ENCODE data around the gene NBAS.
"Not testable (repeated sequence)": the region's sequence is repeated elsewhere in the genome, so short reads cannot be mapped to it uniquely, and the experiment has no call there.

Gene NBAS

GRCh38 chr2:15354596-15355366 is 206.4 kb downstream of the NBAS start:
- DNase-seq = no peak

DNA sequence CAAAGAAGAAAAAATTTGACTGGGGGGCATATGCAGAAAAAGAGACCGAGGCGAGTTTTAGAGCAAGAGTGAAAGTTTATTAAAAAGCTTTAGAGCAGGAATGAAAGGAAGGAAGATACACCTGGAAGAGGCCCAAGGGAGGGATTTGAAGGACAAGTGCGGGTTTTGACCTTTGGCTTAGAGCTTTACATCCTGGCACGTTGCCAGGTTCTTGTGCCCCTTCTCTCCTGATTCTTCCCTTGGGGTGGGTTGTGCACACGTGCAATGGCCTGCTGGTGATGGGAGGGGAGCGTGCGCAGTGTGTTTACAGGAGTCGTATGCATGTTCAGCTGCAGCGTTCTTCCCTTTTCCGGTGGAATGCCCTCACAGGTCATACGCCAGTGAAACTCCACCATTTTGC is 208.8 kb downstream of the NBAS start:
- no peak for DNase-seq

- DNase-seq = no peak
Measured at GRCh38 chr2:15348636-15349035, 212.5 kb downstream of the NBAS start.

DNA sequence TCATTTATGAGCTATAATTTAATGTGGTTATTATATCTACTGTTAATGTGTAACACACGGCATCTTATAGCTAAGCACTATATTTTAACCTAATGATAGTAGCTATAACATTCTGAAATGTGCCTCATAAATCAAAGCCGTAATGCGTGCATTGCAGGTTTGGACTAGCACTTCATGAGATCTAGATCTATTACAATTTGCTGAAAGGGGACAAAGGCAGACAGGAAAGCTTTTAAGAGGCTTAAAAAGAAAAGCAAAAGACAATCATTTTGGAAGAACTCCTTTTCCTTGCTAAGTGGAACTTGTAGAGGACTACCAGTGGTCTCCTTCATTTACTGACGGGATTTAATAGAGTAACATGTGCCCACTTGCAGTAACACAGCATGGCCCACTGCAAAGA is 213.1 kb downstream of the NBAS start:
- DNase-seq = no peak

GRCh38 chr2:15346624-15347023 is 214.5 kb downstream of the NBAS start:
- DNase-seq = no peak

GRCh38 chr2:15337996-15338666 is 223.0 kb downstream of the NBAS start:
- no peak for DNase-seq

DNA sequence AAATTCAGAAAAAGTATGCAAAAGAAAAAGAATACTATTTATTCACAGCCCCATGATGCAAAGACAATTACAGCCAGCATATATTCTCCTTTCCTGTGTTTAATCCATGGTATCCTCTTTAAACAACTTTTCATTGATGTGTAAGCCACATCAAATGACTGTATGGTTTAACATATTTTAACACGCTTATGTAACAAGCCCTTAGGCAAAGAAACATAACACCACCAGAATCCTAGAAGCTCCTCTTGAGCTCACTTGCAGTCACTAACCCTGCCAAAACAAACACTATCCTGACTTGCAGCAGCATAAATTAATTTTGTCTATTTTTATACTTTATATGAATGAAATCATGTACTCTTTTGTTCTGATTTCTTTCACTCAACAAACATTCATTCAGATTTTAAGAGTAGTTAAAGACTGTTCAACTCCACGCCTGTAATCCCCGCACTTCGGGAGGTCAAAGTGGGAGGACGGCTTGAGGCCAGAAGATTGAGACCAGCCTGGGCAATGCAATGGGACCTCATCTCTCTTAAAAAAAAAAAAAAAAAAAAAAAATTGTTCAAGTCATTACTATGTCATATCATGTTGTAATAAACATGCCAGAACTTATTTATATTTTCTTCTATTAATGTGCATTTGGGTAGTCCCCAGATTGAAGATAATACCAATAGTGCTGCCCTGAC is 226.3 kb downstream of the NBAS start:
- no peak for DNase-seq

DNA sequence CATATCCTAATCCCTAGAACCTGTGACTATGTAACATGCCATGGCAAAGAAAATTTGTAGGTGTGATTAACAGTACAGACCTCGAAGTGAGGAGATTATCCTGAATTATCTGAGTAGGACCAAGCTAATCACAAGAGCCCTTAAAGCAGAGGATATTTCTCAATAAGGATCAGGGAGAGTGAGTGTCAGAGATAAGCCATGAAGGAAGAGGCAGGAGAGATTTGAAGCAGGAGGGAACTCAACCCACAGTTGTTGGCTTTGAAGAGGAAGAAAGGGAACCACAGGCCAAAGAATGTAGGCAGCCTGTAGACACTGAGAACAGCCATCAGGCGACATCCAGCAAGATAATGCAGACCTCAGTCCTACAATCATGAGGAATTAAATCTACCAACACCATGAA is 229.3 kb downstream of the NBAS start:
- DNase-seq = no peak

DNA sequence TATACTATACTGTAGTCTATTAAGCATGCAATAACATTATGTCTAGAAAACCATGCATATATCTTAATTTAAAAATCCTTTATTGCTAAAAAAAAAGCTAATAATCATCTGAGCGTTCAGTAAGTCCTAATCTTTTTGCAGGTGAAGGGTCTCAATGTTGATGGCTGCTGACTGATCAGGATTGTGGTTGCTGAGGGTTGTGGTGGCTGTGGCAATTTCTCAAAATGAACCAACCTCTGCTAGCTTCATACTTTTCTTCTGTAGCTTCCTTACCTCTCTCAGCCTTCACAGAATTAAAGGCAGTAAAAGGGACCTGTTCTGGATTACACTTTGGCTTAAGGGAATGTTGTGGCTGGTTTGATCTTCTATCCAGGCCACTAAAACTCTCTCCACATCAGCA is 235.8 kb downstream of the NBAS start:
- DNase-seq = no peak

DNA sequence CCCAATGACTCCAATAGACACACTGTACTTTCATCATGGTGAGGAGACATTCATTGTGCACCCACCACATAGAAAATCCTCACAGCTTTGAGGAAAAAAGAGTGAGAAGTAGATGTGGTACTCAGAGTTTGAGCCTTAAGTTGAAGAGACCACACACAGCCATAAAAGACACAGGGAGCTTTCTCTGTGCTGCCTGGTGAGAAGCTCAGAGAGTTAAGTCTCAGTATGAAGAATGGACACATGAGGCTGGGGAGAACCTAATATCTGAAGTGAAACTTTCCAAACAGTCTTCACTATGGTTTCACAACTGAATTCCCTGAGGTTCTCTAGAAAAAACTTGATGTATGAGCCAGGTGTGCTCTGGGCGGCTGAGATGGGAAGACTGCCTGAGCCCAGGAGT is 237.9 kb downstream of the NBAS start:
- no peak for DNase-seq

GRCh38 chr2:15321481-15321880 is 239.7 kb downstream of the NBAS start:
- DNase-seq = not testable (repeated sequence)

DNA sequence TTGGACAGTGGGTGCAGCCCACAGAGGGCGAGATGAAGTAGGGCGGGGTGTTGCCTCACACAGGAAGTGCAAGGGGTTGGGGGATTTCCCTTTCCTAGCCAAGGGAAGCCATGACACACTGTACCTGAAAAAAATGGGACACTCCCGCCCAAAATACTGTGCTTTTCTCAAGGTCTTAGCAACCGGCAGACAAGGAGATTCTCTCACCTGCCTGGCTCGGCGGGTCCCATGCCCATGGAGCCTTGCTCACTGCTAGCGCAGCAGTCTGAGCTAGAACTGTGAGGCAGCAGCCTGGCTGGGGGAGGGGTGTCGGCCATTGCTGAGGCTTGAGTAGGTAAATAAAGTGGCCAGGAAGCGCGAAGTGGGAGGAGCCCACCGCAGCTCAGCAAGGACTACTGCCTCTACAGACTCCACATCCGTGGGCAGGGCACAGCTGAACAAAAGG is 244.7 kb downstream of the NBAS start:
- no peak for DNase-seq

DNA sequence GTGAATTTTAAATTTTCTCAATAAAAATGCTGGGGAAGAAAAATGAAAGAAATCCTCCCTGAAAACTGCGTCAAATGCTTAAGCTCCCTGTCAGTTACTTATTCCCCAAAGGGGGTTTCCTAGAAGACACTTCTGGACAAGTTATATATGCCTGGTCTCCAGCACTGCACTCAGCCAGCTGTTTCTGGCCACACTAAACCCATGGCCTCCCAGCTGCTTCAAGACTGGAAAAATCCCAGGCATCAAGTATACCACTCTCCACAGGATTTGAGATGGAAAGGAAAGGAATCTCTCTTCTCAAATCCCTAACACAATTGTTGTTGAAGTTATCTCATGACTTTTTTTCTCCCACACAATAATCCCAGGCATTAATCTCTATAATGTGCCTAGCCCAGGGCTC is 245.7 kb downstream of the NBAS start:
- no peak for DNase-seq

DNA sequence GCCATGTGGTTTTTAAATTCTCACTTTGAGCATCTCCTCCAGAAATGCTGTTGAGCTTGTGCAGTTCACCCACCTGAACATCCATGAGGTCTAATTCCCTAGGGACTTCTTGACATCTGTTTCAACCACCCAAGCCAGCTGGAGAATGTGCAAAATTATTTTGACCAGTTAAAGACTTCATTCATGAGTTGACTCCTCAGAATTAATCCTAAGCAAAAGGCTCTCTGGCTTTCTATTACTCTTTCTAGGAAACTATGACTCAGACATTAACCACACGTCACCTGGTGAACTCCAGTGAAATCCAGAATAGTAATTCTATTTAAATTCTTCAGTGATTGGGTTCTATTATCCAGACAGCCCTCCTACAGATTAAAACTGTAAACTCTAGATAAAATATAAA is 247.5 kb downstream of the NBAS start:
- peak; percentile 52 for DNase-seq

DNA sequence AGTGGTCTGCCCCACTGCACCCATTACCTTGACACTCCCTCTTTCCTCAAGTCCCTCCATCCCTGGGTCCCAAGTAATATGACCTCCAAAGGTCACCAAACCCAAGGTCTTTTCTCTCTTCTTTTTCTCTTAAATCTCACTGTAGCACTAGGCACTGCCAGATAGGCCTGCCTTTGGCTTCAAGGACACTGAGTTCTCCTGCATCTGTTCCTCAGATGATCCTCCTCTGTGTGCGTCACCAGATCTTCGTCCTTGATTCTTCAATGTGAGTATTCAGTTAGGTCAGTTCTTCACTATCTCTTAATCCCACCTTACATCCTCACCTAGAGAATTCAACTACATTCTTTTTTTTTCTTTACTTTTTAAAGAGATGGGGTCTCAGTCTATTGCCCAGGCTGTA is 249.2 kb downstream of the NBAS start:
- no peak for DNase-seq

DNA sequence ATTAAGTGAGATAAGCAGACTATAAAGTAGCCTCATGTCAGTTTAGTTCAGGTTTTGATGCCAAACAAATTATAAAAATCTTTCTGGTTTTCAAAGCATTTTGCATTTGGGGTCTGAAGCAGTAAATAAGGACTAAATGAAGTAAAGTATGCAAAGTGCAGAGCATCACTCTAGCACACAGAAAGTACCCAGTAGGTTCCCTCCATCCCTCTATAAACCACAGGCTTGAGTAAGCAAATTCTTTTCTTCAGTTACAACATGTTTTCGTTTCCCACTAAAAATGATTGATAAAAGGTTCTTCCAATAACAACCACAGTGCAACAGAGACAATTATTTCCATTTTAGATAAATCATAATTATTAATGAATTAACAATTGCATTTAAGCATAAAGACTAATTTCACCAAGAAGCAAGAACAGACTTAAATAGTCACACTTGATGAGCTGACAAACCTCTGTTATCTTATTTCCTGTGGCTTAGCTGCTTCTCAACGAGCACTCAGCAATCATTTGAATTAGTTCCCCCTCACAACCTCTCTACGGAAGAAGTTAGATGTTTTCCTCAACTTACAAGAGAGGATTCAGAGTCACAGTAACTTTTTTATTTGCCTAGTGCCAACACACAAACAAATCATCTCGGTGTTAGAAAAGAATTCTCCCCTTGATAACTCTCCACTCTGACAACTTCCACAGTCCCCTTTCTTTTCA is 249.8 kb downstream of the NBAS start:
- DNase-seq = no peak

GRCh38 chr2:15307526-15307925 is 253.6 kb downstream of the NBAS start:
- no peak for DNase-seq

GRCh38 chr2:15306706-15307105 is 254.4 kb downstream of the NBAS start:
- no peak for DNase-seq

DNA sequence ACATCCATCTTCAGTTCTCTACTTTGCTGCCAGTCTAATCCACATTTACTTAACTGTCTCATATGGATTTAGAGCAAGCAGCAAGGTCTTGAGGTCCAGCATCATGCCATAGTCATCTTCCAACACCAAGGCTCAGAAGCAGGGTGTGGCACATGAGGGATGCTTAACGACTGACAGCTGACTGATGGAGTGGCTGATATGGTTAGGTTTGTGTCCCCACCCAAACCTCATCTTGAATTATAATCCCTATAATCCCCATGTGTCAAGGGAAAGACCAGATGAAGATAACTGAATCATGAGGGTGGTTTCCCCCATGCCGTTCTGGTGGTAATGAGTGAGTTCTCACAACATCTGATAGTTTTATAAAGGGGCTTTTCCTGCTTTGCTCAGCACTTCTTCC is 257.3 kb downstream of the NBAS start:
- no peak for DNase-seq

- no peak for DNase-seq
Measured at GRCh38 chr2:15302154-15302553, 259.0 kb downstream of the NBAS start.

GRCh38 chr2:15300624-15301573 is 260.2 kb downstream of the NBAS start:
- DNase-seq = no peak

GRCh38 chr2:15299904-15300520 is 261.1 kb downstream of the NBAS start:
- no peak for DNase-seq
